ENCODE data around the gene ACCS.

The ACCS gene

GRCh38 chr11:44083906-44084305 lies 17.8 kb downstream of the ACCS start:
- Histone ChIP-seq H3K4me1 (no peaks in the 10 kb centered on the region), H3K4me3 (no peak overlapping the region), H3K9me3 (no peaks in the 10 kb centered on the region; the same call in 1 of the 2 replicates), H3K27me3 (ENCODE audit: low read depth) (no peaks in the 10 kb centered on the region), H3K36me3 (replicated peaks) (no peaks in the 10 kb centered on the region)
- in situ Hi-C loops (cut with MboI; ENCODE audit: low sequenced_read_pairs), result no loop called here
- no peak for DNase-seq (ENCODE audit: low spot score in 2 of 2)

GRCh38 chr11:44085330-44085729 lies 19.3 kb downstream of the ACCS start:
- Histone ChIP-seq H3K9me3 (no peaks in the 10 kb centered on the region; the same call in 1 of the 2 replicates), H3K4me1 (no peaks in the 10 kb centered on the region), H3K27me3 (ENCODE audit: low read depth) (no peaks in the 10 kb centered on the region), H3K36me3 (replicated peaks) (no peaks in the 10 kb centered on the region), H3K4me3 (no peak overlapping the region)
- no peak for DNase-seq (ENCODE audit: low spot score in 2 of 2)
- in situ Hi-C loops (cut with MboI; ENCODE audit: low sequenced_read_pairs), result no loop called here

- Histone ChIP-seq H3K4me3 (no peak overlapping the region), H3K27me3 (ENCODE audit: low read depth) (no peaks in the 10 kb centered on the region), H3K4me1 (no peaks in the 10 kb centered on the region), H3K36me3 (replicated peaks) (no peaks in the 10 kb centered on the region), H3K9me3 (no peaks in the 10 kb centered on the region; the same call in 1 of the 2 replicates)
- in situ Hi-C loops (cut with MboI; ENCODE audit: low sequenced_read_pairs), result no loop called here
- no peak for DNase-seq (ENCODE audit: low spot score in 2 of 2)
Observed at GRCh38 chr11:44088377-44088776, 22.3 kb downstream of the ACCS start.

- H3K9me3 ChIP-seq, result no peaks in the 10 kb centered on the region; the same call in 1 of the 2 replicates
- no peak for DNase-seq (ENCODE audit: low spot score in 2 of 2)
- H3K36me3 ChIP-seq (replicated peaks), result no peaks in the 10 kb centered on the region
- in situ Hi-C loops (cut with MboI; ENCODE audit: low sequenced_read_pairs), result no loop called here
- no peak overlapping the region for H3K4me3 ChIP-seq
- no peaks in the 10 kb centered on the region for H3K27me3 ChIP-seq (ENCODE audit: low read depth)
- no peaks in the 10 kb centered on the region for H3K4me1 ChIP-seq
Observed at GRCh38 chr11:44088871-44089270, 22.8 kb downstream of the ACCS start.

GRCh38 chr11:44090539-44090938 lies 24.5 kb downstream of the ACCS start:
- H3K9me3 ChIP-seq, result no peaks in the 10 kb centered on the region; the same call in 1 of the 2 replicates
- 0 out of 2 replicates have a peak, but pooled peaks cover under 1% of the 10 kb centered on the region for H3K36me3 ChIP-seq (replicated peaks)
- in situ Hi-C loops (cut with MboI; ENCODE audit: low sequenced_read_pairs), result no loop called here
- no peaks in the 10 kb centered on the region for H3K4me1 ChIP-seq
- H3K27me3 ChIP-seq (ENCODE audit: low read depth), result no peaks in the 10 kb centered on the region
- DNase-seq (ENCODE audit: low spot score in 2 of 2), result no peak
- H3K4me3 ChIP-seq, result no peak overlapping the region

GRCh38 chr11:44094260-44094868 lies 28.3 kb downstream of the ACCS start:
- Histone ChIP-seq H3K4me1 (peaks cover 8% of the 10 kb centered on the region), H3K9me3 (no peaks in the 10 kb centered on the region), H3K27me3 (ENCODE audit: low read depth) (no peaks in the 10 kb centered on the region), H3K4me3 (no peak overlapping the region), H3K36me3 (replicated peaks) (0 out of 2 replicates have a peak, but pooled peaks cover 4% of the 10 kb centered on the region)
- DNase-seq (ENCODE audit: low spot score in 2 of 2), result peak; percentile 74 to 90
- in situ Hi-C loops (cut with MboI; ENCODE audit: low sequenced_read_pairs), result no loop called here

- peak; percentile 73 to 89 for DNase-seq (ENCODE audit: low spot score in 2 of 2)
- Histone ChIP-seq H3K27me3 (ENCODE audit: low read depth) (no peaks in the 10 kb centered on the region), H3K36me3 (replicated peaks) (0 out of 2 replicates have a peak, but pooled peaks cover 4% of the 10 kb centered on the region), H3K9me3 (no peaks in the 10 kb centered on the region), H3K4me1 (peaks cover 8% of the 10 kb centered on the region), H3K4me3 (peak within 1 kb of the TSS; percentile 67)
- in situ Hi-C loops (cut with MboI; ENCODE audit: low sequenced_read_pairs), result no loop called here
Observed at GRCh38 chr11:44095506-44096359, 29.7 kb downstream of the ACCS start, which contains the start of gene EXT2. EXT2 (plus strand) TSS chr11:44095678; CDS start chr11:44107713, 12,035 bp downstream.

- H3K4me1 ChIP-seq, result peaks cover 8% of the 10 kb centered on the region
- H3K27me3 ChIP-seq (ENCODE audit: low read depth), result no peaks in the 10 kb centered on the region
- peak overlapping the region; percentile 67 for H3K4me3 ChIP-seq
- in situ Hi-C loops (cut with MboI; ENCODE audit: low sequenced_read_pairs), result no loop called here
- DNase-seq (ENCODE audit: low spot score in 2 of 2), result no peak
- H3K9me3 ChIP-seq, result no peaks in the 10 kb centered on the region
- 0 out of 2 replicates have a peak, but pooled peaks cover 4% of the 10 kb centered on the region for H3K36me3 ChIP-seq (replicated peaks)
Observed at GRCh38 chr11:44096360-44097185, 30.5 kb downstream of the ACCS start.

- no peak overlapping the region for H3K4me3 ChIP-seq
- H3K9me3 ChIP-seq, result no peaks in the 10 kb centered on the region
- DNase-seq (ENCODE audit: low spot score in 2 of 2), result no peak
- in situ Hi-C loops (cut with MboI; ENCODE audit: low sequenced_read_pairs), result no loop called here
- H3K36me3 ChIP-seq (replicated peaks), result 0 out of 2 replicates have a peak, but pooled peaks cover 4% of the 10 kb centered on the region
- peaks cover 8% of the 10 kb centered on the region for H3K4me1 ChIP-seq
- no peaks in the 10 kb centered on the region for H3K27me3 ChIP-seq (ENCODE audit: low read depth)
Observed at GRCh38 chr11:44097821-44098220, 31.8 kb downstream of the ACCS start.

- H3K27me3 ChIP-seq (ENCODE audit: low read depth), result no peaks in the 10 kb centered on the region
- in situ Hi-C loops (cut with MboI; ENCODE audit: low sequenced_read_pairs), result loop anchor here (10.0 kb wide), 1 partner anchor 444 kb away; no protein-coding TSS in a partner anchor
Observed at GRCh38 chr11:44101098-44101497, 35.0 kb downstream of the ACCS start.

GRCh38 chr11:44104481-44105294 lies 38.6 kb downstream of the ACCS start:
- Histone ChIP-seq H3K9me3 (no peaks in the 10 kb centered on the region), H3K36me3 (replicated peaks) (no peaks in the 10 kb centered on the region; the same call in 1 of the 2 replicates), H3K4me1 (no peaks in the 10 kb centered on the region), H3K4me3 (no peak overlapping the region), H3K27me3 (ENCODE audit: low read depth) (no peaks in the 10 kb centered on the region)
- in situ Hi-C loops (cut with MboI; ENCODE audit: low sequenced_read_pairs), result loop anchor here (10.0 kb wide), 1 partner anchor 440 kb away; no protein-coding TSS in a partner anchor
- no peak for DNase-seq (ENCODE audit: low spot score in 2 of 2)

More at GRCh38 chr11:44101098-44101497, 35.0 kb downstream of the ACCS start:
- Histone ChIP-seq H3K4me3 (no peak overlapping the region), H3K9me3 (no peaks in the 10 kb centered on the region), H3K36me3 (replicated peaks) (no peaks in the 10 kb centered on the region), H3K4me1 (peaks cover 8% of the 10 kb centered on the region)
- no peak for DNase-seq (ENCODE audit: low spot score in 2 of 2)

GRCh38 chr11:44108260-44108659 lies 42.2 kb downstream of the ACCS start:
- no peak for DNase-seq (ENCODE audit: low spot score in 2 of 2)
- no peaks in the 10 kb centered on the region for H3K27me3 ChIP-seq (ENCODE audit: low read depth)
- in situ Hi-C loops (cut with MboI; ENCODE audit: low sequenced_read_pairs), result loop anchor here (10.0 kb wide), 1 partner anchor 437 kb away; no protein-coding TSS in a partner anchor
- no peaks in the 10 kb centered on the region for H3K9me3 ChIP-seq
- peaks cover 6% of the 10 kb centered on the region for H3K36me3 ChIP-seq (replicated peaks)
- H3K4me1 ChIP-seq, result no peaks in the 10 kb centered on the region
- H3K4me3 ChIP-seq, result no peak overlapping the region

Data from HAP-1 (cell line).